ENCODE results near the gene NOP14.

- TF ChIP-seq POLR2AphosphoS5 (IDR thresholded peaks at IDR 0.05; ENCODE audit: low read depth, low read length) (no peak), TAF1 (IDR thresholded peaks at IDR 0.05; ENCODE audit: low read depth, low read length) (no peak), POLR2A (IDR thresholded peaks at IDR 0.05; ENCODE audit: low read depth, low read length) (no peak), POU2F2 (IDR thresholded peaks at IDR 0.05; ENCODE audit: low read depth, low read length) (no peak), SPI1 (IDR thresholded peaks at IDR 0.05; ENCODE audit: low read depth, low read length) (no peak), PAX5 (IDR thresholded peaks at IDR 0.05; ENCODE audit: insufficient read depth, low read length, severe bottlenecking) (no peak)
These were observed 57.7 kb downstream of the NOP14 start for GRCh38 chr4:2905544-2905943.

Data from GM12891 (cell line).